Esophagus squamous epithelium (tissue), 5 donors: Measurements from ENCODE around the gene HES5. TPM values are rescaled to one million over a fixed set of nuclear protein-coding genes. Genes with fewer than 3 reads are reported as not detected.

ENCODE experiments used
- DNase-seq: peaks from one replicate; lab custom pipeline; 2025; lab: John Stamatoyannopoulos, UW
- H3K27ac ChIP-seq, 4 donors: fragments of 200-600 bp; sonication (generic); one replicate each; pipeline ENCODE4 v1.5.1; 2016 to 2019; ENCODE audit warnings: mild to moderate bottlenecking in 1 of 4
- H3K27me3 ChIP-seq, 4 donors: fragments of 200-600 bp; sonication (generic); 1 replicate in 3 of 4; 2 replicates in 1 of 4; pipeline versions ENCODE4 v1.5.1 to v1.6.0; 2017 to 2021; ENCODE audit warnings: antibody characterized with exemption in 1 of 4
- H3K36me3 ChIP-seq, 3 donors: fragments of 200-600 bp; sonication (generic); one replicate each; pipeline ENCODE4 v1.5.1; 2016 to 2019
- H3K4me1 ChIP-seq, 3 donors: fragments of 200-600 bp; sonication (generic); one replicate each; pipeline ENCODE4 v1.5.1; 2017 to 2019
- H3K4me3 ChIP-seq, 4 donors: fragments of 200-600 bp; sonication (generic); 1 replicate in 3 of 4; 2 replicates in 1 of 4; pipeline ENCODE4 v1.5.1; 2016 to 2019; ENCODE audit warnings: mild to moderate bottlenecking in 2 of 4, moderate library complexity in 1 of 4
- H3K9me3 ChIP-seq, 3 donors: fragments of 200-600 bp; sonication (generic); one replicate each; pipeline ENCODE4 v1.5.1; 2016 to 2019
- POLR2A ChIP-seq, 4 donors: fragments of 450-650 bp; IDR thresholded peaks; one replicate each; pipeline ENCODE4 v1.6.1; 2017; ENCODE audit warnings: antibody characterized with exemption in 4 of 4, mild to moderate bottlenecking in 4 of 4, moderate library complexity in 3 of 4
- WGBS, 2 donors: methylation state at CpG; one replicate each; pipeline ENCODE4 v1.1.5; 2018; 5-methylcytosine and 5-hydroxymethylcytosine counted together
- intact Hi-C: fragments of 100-400 bp; cut with DNase I; formaldehyde crosslinking; loops from one replicate; pipeline ENCODE4 v1.15.0; 2022
- total RNA-seq, 4 donors: library from RNA; depleted of rRNA; stranded (reverse); fragments of >200 nt; gene quantifications; one replicate each; pipeline ENCODE4 v1.1.0, GENCODE V29; 2016
- TF ChIP-seq, protein P1 (sequence below), 6 experiments: fragments of 450-650 bp in 4 of 6; fragments of 200-600 bp in 2 of 6; sonication (generic) in 2 of 6; IDR thresholded peaks; one replicate each; pipeline ENCODE4 v1.5.1; 2016 to 2019; ENCODE audit warnings: antibody characterized with exemption in 6 of 6, mild to moderate bottlenecking in 4 of 6, moderate library complexity in 4 of 6
- donor health status: DM: yes; HTN: yes; CAD: no.

Gene HES5
- total RNA-seq, 4 donors from 2014 or later: 0.35 to 0.76 (median 0.70) TPM; not detected in 1

DNA sequence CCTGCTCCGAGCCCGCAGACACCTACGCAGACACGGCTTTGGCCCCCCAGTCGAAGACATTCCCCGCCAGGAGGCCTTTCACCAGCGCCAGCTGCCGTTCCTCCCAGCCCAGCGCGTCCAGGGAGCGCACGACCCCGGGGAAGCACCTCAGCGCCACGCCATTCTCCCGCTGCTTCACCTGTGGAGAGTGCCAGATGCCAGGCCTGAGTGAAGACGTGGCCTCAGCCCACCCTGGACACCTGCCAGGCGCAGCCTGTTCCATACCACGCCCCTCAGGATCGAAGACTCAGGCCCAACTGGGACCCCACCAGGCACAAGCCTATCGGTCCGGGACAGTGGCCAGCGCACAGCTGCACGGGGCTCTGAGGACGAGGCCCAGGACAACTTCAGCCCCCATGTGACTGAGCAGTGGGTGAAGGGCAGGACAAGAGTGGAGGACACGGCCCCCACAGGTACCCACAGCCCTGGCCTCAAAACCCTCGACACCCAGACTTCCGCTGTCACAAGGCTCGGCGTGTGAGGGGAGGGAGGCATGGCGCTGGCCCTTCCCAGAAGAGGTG, 17.1 kb downstream of the HES5 start:
- intact Hi-C loops: no loop called here
- Histone ChIP-seq H3K4me3 (no peak overlapping the region), H3K27ac (no peak overlapping the region), H3K4me1 (no peaks in the 10 kb centered on the region), H3K27me3 (no peaks in the 10 kb centered on the region), H3K36me3 (peaks cover 61 to 100% (median 81%) of the 10 kb centered on the region in 3 donors), H3K9me3 (no peaks in the 10 kb centered on the region)
- TF ChIP-seq, protein P1, sequence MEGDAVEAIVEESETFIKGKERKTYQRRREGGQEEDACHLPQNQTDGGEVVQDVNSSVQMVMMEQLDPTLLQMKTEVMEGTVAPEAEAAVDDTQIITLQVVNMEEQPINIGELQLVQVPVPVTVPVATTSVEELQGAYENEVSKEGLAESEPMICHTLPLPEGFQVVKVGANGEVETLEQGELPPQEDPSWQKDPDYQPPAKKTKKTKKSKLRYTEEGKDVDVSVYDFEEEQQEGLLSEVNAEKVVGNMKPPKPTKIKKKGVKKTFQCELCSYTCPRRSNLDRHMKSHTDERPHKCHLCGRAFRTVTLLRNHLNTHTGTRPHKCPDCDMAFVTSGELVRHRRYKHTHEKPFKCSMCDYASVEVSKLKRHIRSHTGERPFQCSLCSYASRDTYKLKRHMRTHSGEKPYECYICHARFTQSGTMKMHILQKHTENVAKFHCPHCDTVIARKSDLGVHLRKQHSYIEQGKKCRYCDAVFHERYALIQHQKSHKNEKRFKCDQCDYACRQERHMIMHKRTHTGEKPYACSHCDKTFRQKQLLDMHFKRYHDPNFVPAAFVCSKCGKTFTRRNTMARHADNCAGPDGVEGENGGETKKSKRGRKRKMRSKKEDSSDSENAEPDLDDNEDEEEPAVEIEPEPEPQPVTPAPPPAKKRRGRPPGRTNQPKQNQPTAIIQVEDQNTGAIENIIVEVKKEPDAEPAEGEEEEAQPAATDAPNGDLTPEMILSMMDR (IDR thresholded peaks at IDR 0.05): no peak
- no peak for TF ChIP-seq POLR2A (IDR thresholded peaks at IDR 0.05)
- no peak for DNase-seq
- 80 to 87% methylated on average over 6 to 15 of the region's 31 CpGs for WGBS, 2 donors

DNA sequence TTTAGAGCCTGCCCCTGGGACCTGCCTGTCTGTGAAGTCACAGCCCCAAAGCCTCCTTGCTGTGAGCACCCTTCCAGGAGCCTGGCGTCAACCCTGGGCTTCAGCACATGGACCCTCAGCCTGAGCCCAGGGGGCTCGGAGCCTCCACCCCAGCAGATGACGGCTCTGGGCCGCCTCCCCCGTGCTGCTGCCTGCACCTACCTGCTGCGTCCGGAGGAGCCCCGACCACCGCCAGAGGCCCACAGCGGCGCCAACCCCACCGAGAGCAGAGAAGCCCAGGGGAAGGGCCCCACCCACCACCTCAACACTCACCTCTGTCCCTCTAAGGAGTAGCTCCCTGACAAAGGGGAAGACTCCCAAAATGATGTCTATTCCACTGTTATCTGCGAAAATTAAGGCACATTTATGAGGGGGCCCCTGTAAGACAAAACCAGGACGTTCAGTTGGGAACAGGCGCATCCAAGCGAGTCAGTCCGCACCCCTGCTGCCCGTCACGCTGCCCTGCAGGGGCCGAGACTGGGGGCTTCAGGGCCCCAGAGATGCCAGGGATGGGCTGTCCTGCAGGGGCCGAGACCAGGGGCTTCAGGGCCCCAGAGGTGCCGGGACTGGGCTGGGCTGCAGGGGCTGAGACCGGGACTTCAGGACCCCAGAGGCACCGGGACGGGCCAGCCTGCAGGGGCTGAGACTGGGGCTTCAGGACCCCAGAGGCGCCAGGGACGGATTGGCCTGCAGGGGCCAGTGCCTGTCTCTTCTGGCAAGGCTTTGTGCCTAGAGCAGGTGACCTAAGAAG, 19.5 kb downstream of the HES5 start:
- no peaks in the 10 kb centered on the region for H3K27me3 ChIP-seq
- TF ChIP-seq POLR2A (IDR thresholded peaks at IDR 0.05): no peak
- TF ChIP-seq, protein P1 (IDR thresholded peaks at IDR 0.05): no peak
- H3K36me3 ChIP-seq: peaks cover 37 to 87% (median 68%) of the 10 kb centered on the region in 3 donors
- peaks cover 0 to 12% (median 0%) of the 10 kb centered on the region in 3 donors for H3K4me1 ChIP-seq
- no peak for DNase-seq
- no peaks in the 10 kb centered on the region for H3K9me3 ChIP-seq
- intact Hi-C loops: no loop called here
- no peak overlapping the region for H3K4me3 ChIP-seq
- H3K27ac ChIP-seq: no peak overlapping the region
- whole genome bisulfite sequencing, 2 donors: 77 to 92% methylated on average over 5 to 8 of the region's 27 CpGs

DNA sequence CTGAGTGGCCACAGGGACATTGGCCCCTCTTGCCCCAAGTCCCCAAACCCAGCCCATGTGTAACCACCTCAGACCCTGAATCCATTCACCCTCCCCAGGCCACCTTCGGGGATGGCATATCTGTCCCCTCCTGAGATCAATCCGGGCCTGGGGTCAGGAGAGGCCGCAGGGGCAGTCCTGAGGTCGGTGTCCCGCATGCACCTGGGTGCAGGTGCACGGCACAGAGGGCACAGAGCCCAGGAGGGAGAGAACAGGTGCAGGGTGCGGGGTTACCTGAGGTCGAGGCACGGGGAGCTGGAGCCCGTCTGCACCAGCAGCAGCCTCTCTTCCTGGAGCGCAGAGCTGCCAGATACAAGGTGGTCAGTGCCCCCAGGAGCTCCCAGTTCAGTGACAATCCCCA, 20.5 kb downstream of the HES5 start:
- Histone ChIP-seq H3K27ac (no peak overlapping the region), H3K9me3 (no peaks in the 10 kb centered on the region), H3K4me1 (peaks cover 0 to 21% (median 0%) of the 10 kb centered on the region in 3 donors), H3K36me3 (peaks cover 35 to 80% (median 58%) of the 10 kb centered on the region in 3 donors), H3K27me3 (peaks cover 0 to 7% (median 0%) of the 10 kb centered on the region in 4 donors), H3K4me3 (no peak overlapping the region)
- 90% methylated on average over 5 of the region's 11 CpGs; no CpG with 5 or more reads in 1 of the 2 donors for WGBS, 2 donors
- no peak for DNase-seq
- TF ChIP-seq, protein P1 (IDR thresholded peaks at IDR 0.05): no peak
- TF ChIP-seq POLR2A (IDR thresholded peaks at IDR 0.05): no peak
- intact Hi-C loops: no loop called here

DNA sequence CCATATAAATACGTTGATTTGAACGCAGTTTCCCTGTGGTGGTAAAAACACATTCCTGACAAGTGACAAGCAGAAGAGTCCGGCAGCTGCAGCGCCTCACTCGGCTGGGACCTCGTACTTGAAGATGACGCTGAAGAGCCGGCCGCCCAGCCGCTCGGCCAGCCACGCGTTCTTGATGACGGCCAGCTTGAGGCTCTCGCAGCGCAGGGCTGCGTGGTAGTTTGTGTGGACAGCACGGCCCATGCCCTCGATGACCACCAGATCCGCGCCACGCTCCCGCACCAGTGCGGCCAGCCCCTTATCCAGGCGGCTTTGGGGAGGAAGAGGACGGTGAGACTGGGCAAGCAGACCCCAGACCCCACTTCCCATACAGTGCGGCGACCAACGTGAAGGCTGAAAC, 21.3 kb downstream of the HES5 start:
- H3K9me3 ChIP-seq: no peaks in the 10 kb centered on the region
- DNase-seq: no peak
- H3K4me1 ChIP-seq: peaks cover 0 to 29% (median 0%) of the 10 kb centered on the region in 3 donors
- intact Hi-C loops: no loop called here
- H3K4me3 ChIP-seq: no peak overlapping the region
- TF ChIP-seq POLR2A (IDR thresholded peaks at IDR 0.05): no peak
- TF ChIP-seq, protein P1 (IDR thresholded peaks at IDR 0.05): no peak
- H3K36me3 ChIP-seq: peaks cover 30 to 79% (median 52%) of the 10 kb centered on the region in 3 donors
- WGBS, 2 donors: 90 to 95% methylated on average over 9 to 17 of the region's 29 CpGs
- no peak overlapping the region for H3K27ac ChIP-seq
- peaks cover 0 to 15% (median 0%) of the 10 kb centered on the region in 4 donors for H3K27me3 ChIP-seq

DNA sequence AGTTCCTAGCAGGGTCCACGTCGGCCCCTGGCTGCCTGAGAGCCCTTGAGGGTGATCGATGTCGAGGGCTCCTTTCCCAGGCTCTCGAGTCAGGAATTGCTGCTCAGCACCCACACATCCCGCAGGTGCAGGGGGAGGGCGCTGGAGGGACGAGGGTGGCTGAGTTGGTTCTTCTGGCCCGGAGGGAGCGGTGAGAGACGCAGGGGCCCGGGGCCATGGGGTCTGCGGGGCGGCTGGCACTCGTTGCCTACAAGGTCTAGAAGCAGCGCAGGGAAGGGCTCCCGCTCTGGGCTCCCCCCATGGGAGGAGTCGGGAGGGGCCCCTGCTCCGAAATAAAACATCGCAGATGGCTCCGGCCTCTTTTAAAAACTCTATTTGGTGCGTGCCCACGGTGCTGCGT, 21.9 kb downstream of the HES5 start:
- Histone ChIP-seq H3K27ac (no peak overlapping the region), H3K27me3 (peaks cover 0 to 21% (median 0%) of the 10 kb centered on the region in 4 donors), H3K9me3 (no peaks in the 10 kb centered on the region), H3K4me3 (no peak overlapping the region), H3K36me3 (peaks cover 25 to 74% (median 46%) of the 10 kb centered on the region in 3 donors), H3K4me1 (peaks cover 0 to 29% (median 0%) of the 10 kb centered on the region in 3 donors)
- DNase-seq: no peak
- TF ChIP-seq, protein P1 (IDR thresholded peaks at IDR 0.05): no peak
- TF ChIP-seq POLR2A (IDR thresholded peaks at IDR 0.05): no peak
- 84 to 87% methylated on average over 10 to 12 of the region's 24 CpGs for WGBS, 2 donors
- intact Hi-C loops: no loop called here
